GM23338 (cell line): ENCODE measurements around the gene KIF19. TPM values are rescaled to one million over a fixed set of nuclear protein-coding genes. Genes with fewer than 3 reads are reported as not detected.

Experiments used
- EZH2 ChIP-seq: fragments of 200-600 bp; sonication (generic); IDR thresholded peaks from one replicate; pipeline ENCODE4 v1.8.0; 2017; ENCODE audit warnings: antibody characterized with exemption, mild to moderate bottlenecking, low read depth; ENCODE audit not compliant: unreplicated experiment
- EZH2phosphoT487 ChIP-seq: fragments of 200-600 bp; sonication (generic); IDR thresholded peaks from one replicate; pipeline ENCODE4 v1.8.1; 2018; ENCODE audit warnings: antibody characterized with exemption; ENCODE audit not compliant: unreplicated experiment
- NANOG ChIP-seq: IDR thresholded peaks from 2 replicates; pipeline ENCODE4 v1.6.1; 2016; ENCODE audit warnings: antibody characterized with exemption, borderline replicate concordance
- ZNF114 ChIP-seq: fragments of 250-450 bp; sonication (Bioruptor Pico); IDR thresholded peaks from 2 replicates; pipeline ENCODE4 v1.5.0; 2020; ENCODE audit warnings: mild to moderate bottlenecking, moderate library complexity
- ZNF331 ChIP-seq: fragments of 250-450 bp; sonication (Bioruptor Pico); IDR thresholded peaks from 2 replicates; pipeline ENCODE4 v1.5.0; 2020; ENCODE audit warnings: low read depth, mild to moderate bottlenecking, moderate library complexity
- polyA plus RNA-seq: library from polyadenylated mRNA; unstranded; fragments of >200 nt; fragmentation: Nextera tagmentation; extraction: Ambion mirVana; gene quantifications from 2 replicates; pipeline ENCODE4 v1.2.1, GENCODE V29; 2016
- total RNA-seq: library from RNA; depleted of rRNA; stranded (reverse); fragments of >200 nt; shearing (Covaris generic); gene quantifications from 2 replicates; pipeline ENCODE4 v1.2.3, GENCODE V29; 2014
- TF ChIP-seq, protein P1 (sequence below): fragments of 250-450 bp; sonication (Bioruptor Pico); IDR thresholded peaks from 2 replicates; pipeline ENCODE4 v1.5.0; 2020; ENCODE audit warnings: mild to moderate bottlenecking, moderate library complexity
- TF ChIP-seq, protein P2 (sequence below): IDR thresholded peaks from one replicate; pipeline ENCODE4 v1.6.1; 2018; ENCODE audit warnings: antibody characterized with exemption; ENCODE audit not compliant: unreplicated experiment

The KIF19 gene
- total and polyA plus RNA-seq, 2 experiments from 2014 or later, result 0.35 to 0.36 TPM

DNA sequence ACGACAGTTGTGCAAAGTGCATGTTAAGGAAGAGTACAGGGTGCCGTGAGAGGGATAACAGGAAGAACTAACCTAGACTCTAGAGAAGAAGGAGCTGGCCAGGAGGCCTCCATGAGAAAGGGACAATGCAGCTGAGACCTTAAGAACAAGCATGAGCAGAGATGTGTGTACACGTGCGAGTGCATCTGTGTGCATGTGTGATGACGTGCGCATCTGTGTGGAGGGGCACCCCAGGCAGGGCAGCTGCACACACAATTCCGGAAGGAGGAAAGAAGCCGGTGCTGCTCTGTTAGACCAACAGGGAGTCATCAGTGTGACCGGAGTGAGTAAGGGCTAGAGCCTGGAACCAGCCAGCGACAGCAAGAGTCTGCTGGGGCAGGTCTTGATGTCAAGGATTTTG lies 7.6 kb upstream of the KIF19 start (continued):
- TF ChIP-seq, protein P1, sequence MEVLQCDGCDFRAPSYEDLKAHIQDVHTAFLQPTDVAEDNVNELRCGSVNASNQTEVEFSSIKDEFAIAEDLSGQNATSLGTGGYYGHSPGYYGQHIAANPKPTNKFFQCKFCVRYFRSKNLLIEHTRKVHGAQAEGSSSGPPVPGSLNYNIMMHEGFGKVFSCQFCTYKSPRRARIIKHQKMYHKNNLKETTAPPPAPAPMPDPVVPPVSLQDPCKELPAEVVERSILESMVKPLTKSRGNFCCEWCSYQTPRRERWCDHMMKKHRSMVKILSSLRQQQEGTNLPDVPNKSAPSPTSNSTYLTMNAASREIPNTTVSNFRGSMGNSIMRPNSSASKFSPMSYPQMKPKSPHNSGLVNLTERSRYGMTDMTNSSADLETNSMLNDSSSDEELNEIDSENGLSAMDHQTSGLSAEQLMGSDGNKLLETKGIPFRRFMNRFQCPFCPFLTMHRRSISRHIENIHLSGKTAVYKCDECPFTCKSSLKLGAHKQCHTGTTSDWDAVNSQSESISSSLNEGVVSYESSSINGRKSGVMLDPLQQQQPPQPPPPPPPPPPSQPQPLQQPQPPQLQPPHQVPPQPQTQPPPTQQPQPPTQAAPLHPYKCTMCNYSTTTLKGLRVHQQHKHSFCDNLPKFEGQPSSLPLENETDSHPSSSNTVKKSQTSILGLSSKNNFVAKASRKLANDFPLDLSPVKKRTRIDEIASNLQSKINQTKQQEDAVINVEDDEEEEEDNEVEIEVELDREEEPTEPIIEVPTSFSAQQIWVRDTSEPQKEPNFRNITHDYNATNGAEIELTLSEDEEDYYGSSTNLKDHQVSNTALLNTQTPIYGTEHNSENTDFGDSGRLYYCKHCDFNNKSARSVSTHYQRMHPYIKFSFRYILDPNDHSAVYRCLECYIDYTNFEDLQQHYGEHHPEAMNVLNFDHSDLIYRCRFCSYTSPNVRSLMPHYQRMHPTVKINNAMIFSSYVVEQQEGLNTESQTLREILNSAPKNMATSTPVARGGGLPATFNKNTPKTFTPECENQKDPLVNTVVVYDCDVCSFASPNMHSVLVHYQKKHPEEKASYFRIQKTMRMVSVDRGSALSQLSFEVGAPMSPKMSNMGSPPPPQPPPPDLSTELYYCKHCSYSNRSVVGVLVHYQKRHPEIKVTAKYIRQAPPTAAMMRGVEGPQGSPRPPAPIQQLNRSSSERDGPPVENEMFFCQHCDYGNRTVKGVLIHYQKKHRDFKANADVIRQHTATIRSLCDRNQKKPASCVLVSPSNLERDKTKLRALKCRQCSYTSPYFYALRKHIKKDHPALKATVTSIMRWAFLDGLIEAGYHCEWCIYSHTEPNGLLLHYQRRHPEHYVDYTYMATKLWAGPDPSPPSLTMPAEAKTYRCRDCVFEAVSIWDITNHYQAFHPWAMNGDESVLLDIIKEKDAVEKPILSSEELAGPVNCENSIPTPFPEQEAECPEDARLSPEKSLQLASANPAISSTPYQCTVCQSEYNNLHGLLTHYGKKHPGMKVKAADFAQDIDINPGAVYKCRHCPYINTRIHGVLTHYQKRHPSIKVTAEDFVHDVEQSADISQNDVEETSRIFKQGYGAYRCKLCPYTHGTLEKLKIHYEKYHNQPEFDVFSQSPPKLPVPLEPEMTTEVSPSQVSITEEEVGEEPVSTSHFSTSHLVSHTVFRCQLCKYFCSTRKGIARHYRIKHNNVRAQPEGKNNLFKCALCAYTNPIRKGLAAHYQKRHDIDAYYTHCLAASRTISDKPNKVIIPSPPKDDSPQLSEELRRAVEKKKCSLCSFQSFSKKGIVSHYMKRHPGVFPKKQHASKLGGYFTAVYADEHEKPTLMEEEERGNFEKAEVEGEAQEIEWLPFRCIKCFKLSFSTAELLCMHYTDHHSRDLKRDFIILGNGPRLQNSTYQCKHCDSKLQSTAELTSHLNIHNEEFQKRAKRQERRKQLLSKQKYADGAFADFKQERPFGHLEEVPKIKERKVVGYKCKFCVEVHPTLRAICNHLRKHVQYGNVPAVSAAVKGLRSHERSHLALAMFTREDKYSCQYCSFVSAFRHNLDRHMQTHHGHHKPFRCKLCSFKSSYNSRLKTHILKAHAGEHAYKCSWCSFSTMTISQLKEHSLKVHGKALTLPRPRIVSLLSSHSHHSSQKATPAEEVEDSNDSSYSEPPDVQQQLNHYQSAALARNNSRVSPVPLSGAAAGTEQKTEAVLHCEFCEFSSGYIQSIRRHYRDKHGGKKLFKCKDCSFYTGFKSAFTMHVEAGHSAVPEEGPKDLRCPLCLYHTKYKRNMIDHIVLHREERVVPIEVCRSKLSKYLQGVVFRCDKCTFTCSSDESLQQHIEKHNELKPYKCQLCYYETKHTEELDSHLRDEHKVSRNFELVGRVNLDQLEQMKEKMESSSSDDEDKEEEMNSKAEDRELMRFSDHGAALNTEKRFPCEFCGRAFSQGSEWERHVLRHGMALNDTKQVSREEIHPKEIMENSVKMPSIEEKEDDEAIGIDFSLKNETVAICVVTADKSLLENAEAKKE, result no peak
- TF ChIP-seq ZNF114 (CRISPR knock-in tag), result no peak
- no peak for TF ChIP-seq EZH2
- TF ChIP-seq ZNF331, result no peak
- TF ChIP-seq, protein P2, sequence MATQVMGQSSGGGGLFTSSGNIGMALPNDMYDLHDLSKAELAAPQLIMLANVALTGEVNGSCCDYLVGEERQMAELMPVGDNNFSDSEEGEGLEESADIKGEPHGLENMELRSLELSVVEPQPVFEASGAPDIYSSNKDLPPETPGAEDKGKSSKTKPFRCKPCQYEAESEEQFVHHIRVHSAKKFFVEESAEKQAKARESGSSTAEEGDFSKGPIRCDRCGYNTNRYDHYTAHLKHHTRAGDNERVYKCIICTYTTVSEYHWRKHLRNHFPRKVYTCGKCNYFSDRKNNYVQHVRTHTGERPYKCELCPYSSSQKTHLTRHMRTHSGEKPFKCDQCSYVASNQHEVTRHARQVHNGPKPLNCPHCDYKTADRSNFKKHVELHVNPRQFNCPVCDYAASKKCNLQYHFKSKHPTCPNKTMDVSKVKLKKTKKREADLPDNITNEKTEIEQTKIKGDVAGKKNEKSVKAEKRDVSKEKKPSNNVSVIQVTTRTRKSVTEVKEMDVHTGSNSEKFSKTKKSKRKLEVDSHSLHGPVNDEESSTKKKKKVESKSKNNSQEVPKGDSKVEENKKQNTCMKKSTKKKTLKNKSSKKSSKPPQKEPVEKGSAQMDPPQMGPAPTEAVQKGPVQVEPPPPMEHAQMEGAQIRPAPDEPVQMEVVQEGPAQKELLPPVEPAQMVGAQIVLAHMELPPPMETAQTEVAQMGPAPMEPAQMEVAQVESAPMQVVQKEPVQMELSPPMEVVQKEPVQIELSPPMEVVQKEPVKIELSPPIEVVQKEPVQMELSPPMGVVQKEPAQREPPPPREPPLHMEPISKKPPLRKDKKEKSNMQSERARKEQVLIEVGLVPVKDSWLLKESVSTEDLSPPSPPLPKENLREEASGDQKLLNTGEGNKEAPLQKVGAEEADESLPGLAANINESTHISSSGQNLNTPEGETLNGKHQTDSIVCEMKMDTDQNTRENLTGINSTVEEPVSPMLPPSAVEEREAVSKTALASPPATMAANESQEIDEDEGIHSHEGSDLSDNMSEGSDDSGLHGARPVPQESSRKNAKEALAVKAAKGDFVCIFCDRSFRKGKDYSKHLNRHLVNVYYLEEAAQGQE, result no peak
- TF ChIP-seq NANOG, result no peak
- no peak for TF ChIP-seq EZH2phosphoT487
